HG03460 (cell line): ENCODE measurements around the gene ZNF655.
A peak's percentile ranks its signal among the peaks of the same experiment; 100 is the strongest.

Experiments
- ATAC-seq: cut with Tn5 transposase; IDR thresholded peaks from one replicate; pipeline ENCODE4 v1.9.1; 2021; ENCODE audit not compliant: unreplicated experiment

ZNF655 gene

DNA sequence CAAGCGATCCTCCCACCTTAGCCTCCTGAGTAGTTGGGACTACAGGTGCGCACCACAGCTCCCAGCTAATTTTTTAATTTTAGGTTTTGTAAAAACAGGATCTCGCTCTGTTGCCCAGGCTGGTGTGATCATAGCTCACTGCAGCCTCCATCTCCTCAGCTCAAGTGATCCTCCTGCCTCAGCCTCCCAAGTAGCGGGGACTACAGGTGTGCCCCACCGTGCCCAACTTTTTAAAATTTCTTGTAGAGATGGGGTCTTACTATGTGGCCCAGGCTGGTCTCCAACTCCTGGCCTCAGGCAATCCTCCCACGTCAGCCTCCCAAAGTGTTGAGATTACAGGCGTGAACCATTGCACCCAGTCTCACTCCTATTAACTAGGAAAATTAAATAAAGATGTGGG lies 47.1 kb downstream of the ZNF655 start:
- no peak for ATAC-seq

DNA sequence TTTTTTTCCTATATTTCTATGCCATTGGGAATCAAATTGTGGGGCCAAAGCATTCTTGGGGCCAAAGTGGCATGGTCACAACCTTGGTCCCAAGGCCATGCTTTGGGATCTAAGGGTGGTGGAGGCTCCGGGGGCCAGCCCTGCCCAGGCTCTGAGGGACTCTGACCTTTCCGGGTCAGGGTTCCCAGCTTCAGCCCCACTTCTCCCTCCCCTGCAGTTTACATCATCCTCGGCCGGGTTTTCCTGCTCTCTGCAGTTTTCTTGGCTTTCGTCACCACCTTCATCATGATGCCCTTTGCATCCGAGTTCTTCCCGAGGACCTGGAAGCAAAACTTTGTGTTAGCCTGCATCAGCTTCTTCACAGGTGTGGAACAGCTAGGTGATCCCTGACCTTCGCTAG lies 48.1 kb downstream of the ZNF655 start:
- no peak for ATAC-seq

DNA sequence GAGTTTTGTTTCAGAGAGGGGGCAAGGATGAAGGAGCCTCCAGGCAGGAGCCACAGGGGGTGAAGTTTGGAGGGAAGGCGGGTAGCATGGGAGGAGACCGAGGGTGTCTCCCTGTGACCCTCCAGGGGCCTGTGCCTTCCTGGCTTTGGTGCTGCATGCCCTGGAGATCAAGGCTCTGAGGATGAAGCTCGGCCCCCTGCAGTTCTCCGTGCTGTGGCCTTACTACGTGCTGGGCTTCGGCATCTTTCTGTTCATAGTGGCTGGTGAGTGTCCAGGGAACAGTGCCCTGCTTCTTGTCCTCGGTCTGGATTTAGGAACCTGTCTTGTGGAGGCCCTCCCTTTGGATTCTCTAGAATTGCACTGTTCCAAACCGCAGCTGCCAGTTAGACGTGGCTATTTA lies 49.1 kb downstream of the ZNF655 start:
- ATAC-seq: no peak

DNA sequence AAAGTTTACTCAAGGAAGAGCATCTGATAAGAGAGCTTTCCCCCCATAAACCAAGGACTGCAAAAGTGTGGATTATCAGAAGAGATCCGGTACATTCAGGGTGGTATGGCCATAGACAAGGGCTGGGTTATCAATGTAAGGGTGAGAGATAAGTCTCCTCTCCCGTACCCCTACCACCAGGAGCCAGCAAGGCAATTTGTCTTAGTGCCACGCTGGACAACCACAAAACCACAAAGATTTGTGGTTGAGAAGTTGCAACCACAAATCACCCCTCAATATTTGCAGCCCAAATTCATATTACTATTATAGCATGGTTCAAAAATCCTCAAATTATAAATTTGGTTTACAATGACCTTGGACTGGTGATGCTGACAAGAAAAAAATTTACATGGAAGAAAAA lies 56.1 kb downstream of the ZNF655 start:
- ATAC-seq: no peak

DNA sequence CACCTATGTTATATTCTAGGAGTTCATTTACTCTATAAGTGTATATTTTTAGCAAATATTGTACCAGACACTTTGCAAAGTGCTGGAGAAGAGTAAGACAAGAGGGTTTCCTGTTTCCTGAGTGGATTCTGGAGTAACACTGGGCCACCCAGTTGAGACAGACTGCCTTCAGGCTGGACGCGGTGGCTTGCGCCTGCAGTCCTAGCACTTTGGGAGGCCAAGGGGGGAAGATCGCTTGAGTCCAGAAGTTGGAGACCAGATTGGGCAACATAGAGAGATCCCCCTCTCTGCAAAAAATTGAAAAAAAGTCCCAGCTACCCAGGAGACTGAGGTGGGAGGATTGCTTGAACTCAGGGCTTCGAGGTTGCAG lies 57.5 kb downstream of the ZNF655 start:
- no peak for ATAC-seq

DNA sequence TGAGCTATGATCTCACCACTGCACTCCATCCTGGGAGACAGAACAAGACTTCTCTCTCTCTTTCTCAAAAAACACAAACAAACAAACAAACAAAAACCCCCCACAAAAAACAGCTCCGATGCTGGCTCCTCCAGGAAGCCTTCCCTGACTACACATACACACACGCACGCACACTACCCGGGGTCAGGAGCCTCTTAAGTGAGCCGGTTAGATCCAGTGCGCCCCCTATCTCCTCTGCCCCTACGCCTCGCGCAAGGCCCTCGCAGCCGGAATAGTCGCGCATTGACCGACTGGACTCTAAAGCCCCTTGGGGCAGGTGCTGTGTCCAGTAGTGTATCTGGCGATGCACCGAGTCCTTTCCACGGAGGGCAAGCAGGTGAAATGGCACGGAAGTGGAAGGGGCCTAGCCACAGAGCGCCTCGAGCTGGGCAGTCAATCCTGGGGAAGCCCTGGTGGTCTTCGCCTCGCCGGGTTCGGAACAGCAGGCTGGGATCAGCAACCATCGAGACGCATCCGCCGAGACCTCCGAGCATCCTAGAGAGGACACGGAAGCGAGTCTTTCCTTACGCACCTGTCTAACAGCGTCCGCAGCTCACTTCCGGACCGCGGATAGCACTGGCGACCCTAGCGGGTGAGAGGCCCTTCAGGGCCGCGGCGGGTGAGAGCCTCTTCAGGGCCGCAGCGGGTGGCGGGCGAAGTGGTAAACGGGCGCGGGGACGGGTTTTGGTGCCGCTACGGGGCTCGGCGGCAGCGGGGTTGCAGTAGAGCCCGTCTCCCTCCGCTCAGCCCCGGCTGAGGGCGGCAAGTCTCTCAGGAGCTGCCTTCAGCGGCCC lies 58.1 kb downstream of the ZNF655 start, which contains the start of gene ZSCAN25:
ZSCAN25 (plus strand) TSS at position 588 of the 833 bp plus-strand sequence. CDS start 2,661 bp downstream, outside the sequence.
- ATAC-seq: peak; percentile 91

DNA sequence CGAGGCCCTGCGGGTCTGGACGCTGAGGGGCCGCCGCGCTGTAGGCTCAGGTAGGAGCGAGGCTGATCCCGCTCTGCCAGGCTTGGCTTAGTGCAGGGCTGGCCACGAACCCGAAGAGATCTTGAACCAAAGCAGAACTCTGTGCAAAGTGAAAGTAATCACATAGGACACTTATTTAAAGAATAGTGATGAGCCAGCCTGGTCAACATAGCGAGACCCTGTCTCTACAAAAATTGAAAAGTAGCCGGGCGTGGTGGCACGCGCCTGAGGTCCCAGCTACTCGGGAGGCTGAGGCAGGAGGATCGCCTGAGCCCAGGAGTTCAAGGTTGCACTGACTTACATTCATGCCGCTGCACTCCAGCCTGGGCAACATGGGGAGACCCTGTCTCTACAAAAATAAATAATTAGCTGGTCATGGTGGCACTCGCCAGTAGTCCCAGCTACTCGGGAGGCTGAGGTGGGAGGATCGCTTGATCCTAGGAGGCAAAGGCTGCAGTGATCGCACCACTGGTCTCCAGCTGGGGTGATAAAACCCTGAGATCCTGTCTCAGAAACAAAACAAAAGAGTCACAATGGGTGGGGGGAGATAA lies 58.8 kb downstream of the ZNF655 start:
- ATAC-seq: no peak

DNA sequence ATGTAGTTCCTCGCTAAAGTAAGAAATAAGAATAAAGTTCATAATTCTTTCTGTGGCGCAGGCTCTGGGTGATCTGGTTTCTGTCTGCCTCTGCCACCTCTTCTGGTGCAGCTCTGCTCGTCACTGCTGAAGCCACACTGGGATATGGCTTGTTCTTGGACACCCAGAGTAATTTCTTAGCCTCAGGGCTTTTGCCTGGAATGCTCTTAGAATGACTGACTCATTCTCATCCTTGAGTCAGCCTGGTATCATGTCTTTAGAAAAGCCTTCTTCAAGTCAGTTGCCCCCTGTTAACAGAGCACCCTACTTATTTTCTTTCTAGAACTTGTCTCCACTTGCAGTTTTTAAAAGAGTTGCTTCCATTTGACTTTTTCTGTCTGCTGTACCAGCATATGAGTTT lies 60.3 kb downstream of the ZNF655 start:
- ATAC-seq: no peak

DNA sequence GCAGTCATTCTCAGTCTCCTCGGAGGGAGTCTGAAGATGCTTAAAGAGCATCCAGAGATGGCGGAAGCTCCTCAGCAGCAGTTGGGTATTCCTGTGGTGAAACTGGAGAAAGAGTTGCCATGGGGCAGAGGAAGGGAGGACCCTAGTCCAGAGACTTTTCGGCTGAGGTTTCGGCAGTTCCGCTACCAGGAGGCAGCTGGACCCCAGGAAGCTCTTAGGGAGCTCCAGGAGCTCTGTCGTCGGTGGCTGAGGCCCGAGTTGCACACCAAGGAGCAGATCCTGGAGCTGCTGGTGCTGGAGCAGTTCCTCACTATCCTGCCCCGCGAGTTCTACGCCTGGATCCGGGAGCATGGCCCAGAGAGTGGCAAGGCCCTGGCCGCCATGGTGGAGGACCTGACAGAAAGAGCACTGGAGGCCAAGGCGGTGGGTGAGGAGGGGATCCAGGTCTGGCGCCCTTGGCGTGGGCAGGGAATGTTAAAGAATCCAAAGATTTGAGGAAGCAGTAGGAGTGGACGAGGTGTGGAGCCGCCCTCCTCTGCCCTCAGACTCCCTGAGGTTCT lies 61.2 kb downstream of the ZNF655 start:
- no peak for ATAC-seq

DNA sequence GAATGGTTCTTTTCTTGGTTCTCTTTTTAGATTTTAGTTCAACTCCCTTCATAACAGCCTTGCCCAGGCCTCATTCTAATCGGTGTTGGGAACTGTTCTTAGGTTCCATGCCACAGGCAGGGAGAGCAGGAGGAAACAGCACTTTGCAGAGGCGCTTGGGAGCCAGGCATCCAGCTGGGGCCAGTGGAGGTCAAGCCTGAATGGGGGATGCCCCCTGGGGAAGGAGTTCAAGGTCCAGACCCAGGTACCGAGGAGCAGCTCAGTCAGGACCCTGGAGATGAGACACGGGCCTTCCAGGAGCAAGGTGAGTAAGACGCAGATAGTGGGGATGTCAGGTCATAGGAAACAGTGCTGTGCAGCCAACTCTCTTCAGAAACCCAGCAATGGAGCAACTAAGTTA lies 62.8 kb downstream of the ZNF655 start:
- no peak for ATAC-seq

DNA sequence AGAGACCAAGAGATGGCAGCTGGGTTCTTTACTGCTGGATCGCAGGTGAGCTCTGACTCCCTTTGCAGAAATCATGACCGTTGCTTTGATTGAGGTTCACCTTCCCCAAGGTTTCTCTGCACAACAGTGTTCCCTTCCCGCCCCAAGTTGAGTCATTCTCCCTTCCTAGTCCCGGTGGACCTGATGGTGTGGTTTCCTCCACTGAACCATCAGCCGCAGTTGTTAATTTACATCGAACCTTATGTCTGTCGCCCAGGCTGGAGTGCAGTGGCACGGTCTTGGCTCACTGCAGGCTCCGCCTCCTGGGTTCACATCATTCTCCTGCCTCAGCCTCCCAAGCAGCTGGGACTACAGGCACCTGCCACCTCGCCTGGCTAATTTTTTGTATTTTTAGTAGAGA lies 64.2 kb downstream of the ZNF655 start:
- ATAC-seq: no peak

DNA sequence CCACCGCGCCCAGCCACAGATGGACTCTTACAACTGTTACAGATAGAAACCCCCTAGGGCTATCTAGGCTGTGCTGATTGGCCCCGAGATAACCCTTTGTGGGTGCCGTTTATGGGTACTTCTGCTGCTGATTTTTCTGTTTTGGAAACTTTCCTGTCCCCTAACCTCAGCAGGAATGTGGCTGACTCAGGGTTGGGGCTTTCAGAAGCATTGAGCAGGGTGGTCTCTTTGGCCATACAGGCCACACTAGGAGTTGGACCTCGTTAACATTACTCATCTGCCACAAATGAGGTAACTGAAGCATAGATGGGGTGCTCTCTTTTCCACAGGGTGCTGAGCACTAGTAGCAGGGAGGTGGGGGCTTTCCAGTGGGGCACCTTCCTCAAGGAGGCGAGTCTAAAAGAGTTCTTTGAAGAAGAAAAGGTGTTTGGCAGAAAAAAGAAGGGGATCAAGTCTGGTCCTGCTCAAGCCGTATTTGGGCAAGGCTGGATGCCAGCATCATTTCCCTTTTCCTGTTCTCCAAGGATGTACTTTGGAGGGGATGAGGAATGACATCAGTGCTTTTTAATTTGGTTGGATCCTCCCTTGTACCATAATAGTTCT lies 64.8 kb downstream of the ZNF655 start:
- no peak for ATAC-seq

DNA sequence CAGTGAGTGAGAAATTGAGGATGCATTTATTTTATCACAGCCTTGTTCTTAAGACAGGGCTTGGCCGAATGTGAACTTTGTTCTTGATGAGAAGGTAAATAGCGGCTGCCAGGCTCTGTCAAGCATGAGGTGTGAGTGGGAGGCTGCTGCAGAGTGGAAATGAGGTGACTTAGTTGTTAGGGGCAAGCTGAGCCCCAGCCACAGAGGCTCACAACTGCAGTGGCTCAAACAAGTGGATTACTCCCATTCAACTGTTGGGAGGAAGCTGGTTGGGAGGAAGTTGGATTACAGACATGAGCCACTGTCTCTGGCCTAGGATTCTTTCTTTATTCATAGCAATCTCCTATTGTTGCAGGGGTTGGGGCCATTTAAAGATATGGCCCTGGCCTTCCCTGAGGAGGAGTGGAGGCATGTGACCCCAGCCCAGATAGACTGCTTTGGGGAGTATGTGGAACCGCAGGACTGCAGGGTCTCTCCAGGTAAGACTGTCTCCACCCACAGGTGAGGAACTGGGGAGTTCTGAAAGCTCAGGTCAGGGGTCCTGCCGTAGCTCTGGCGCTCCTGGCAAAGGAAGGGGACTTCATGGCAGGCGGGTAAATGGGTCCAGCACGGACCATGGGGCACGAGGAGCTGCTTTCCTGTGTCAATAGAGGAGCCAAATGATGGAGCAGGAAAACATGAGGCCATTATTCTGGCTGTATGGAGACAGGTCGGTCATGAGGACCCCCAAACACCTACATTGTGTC lies 65.4 kb downstream of the ZNF655 start:
- no peak for ATAC-seq

DNA sequence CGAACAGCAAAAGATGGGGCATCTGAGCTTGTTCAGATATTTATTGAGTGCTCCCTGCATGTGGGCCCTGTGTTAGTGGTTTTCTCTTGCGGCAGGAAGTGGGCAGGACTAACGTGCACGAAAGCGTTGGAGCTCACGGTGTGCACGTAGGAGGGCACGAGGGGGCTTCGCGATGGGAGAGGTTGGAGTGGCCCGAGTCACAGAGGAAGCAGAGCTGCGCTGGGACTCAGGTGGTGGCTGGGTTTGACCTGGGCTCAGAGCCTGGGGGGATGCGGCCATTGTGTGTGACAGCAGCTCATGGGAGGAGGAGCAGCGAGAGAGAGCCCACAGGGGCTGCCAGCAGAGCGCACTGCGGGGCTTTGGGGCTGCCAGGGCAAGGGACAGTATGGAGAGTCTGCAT lies 66.0 kb downstream of the ZNF655 start:
- ATAC-seq: no peak

DNA sequence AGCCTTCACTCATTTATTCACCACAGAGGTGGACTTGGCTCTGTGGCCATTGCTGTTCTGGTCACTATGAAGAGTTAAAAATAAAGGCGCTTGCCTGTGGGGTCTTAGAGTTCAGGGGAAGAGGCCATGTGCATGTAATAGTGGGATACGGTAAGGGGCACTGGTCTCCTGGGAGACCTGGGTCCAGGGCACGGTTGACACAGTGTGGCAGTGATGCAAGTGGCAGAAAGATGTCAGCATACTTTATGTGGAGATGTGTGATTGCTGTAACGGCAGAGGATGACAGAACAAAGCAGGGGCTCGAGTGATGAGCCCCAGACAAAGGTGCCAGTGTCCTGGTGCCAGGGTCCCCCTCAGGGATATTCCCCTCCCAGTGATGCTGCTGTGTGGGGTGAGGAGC lies 66.9 kb downstream of the ZNF655 start:
- ATAC-seq: no peak

DNA sequence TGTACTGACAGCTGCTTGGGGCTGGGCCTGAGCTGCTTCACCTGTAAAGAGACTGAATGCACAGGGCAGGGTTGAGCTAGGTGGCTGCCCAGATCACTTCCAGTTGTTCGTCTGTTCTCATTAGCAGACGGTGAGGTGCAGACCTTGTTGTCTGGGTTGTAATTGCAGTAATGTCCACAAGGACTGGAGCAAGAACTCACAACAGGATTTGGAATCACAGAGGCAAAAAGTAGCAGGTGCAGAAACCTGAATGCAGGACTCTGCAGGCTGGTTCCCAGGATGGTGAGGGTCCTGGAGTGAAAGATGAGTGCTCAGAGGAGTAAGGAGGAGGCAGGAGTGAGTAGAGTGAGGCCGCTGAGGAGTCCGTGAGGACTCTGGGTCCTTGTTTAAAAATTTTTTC lies 67.5 kb downstream of the ZNF655 start:
- ATAC-seq: no peak
